Measurements from ENCODE around the gene GNL2.

Gene GNL2

DNA sequence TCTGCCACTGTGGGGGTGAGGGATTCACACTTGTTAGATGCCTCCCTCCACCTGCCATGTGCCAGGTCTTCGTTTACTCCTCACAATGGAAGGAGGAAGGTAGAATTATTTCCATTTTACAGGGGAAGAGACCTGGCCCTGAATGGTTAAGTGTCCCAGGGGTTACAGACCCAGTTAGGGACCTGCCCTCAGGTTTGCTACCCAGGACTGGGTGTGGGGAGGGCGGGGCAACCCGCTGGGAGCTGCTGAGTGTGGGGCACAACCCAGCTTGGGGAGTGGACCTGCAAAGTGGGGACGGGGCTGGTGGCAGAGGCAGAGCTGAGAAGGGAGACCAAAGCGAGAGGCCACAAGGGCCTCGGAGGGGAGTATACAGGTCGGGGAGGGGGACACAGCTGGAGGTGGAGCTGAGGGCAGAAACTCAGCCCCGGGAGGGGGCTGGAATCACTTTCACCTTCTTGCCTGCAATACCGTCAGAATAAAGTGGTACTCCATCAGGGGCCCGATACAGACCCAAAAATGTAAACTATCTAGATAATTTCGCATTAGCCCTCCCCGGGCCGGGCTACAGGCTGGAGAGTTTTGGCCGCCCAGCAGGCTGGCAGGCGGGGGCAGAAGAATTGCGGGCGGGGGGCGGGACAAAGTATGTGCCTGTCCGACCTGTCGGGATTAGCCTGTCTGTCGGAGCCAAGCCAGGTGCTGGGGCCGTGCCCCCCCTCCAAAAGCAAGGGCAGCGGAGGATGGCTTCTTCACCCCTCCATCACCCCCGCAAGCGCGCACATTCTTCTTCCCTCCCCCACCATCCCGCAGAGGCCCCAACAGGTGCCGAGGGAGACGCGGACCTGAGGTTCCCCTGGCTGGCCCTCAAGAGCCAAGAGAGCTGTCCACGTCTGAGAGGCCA lies 37.6 kb upstream of the GNL2 start:
- Histone ChIP-seq H3K4me3 (peak overlapping the region; percentile 67), H3K27ac (no peak overlapping the region)
- TF ChIP-seq, protein P1, sequence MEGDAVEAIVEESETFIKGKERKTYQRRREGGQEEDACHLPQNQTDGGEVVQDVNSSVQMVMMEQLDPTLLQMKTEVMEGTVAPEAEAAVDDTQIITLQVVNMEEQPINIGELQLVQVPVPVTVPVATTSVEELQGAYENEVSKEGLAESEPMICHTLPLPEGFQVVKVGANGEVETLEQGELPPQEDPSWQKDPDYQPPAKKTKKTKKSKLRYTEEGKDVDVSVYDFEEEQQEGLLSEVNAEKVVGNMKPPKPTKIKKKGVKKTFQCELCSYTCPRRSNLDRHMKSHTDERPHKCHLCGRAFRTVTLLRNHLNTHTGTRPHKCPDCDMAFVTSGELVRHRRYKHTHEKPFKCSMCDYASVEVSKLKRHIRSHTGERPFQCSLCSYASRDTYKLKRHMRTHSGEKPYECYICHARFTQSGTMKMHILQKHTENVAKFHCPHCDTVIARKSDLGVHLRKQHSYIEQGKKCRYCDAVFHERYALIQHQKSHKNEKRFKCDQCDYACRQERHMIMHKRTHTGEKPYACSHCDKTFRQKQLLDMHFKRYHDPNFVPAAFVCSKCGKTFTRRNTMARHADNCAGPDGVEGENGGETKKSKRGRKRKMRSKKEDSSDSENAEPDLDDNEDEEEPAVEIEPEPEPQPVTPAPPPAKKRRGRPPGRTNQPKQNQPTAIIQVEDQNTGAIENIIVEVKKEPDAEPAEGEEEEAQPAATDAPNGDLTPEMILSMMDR (IDR thresholded peaks at IDR 0.05), result no peak
- no peak for DNase-seq (ENCODE audit: low spot score)

DNA sequence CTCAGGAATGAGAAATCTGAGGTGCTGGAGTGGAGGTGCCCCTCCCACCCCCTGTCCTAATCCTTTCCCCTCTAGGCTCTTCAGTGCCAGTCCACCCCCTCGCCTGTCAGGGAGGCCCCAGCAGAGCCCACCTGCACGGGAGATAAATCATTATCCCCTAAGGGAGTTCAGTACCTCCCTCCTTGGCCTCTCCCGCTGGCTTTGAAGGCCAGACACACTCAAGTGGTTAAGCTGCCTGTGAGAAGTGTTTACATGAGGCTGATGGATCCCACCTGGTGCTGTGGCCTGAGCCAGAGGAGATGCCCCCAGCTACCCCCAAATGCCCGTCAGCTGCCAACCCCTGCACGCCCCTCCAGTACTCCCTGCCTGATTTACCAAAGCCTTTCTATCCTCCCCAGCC lies 35.3 kb upstream of the GNL2 start:
- Histone ChIP-seq H3K27ac (no peak overlapping the region), H3K4me3 (no peak overlapping the region)
- DNase-seq (ENCODE audit: low spot score), result no peak
- TF ChIP-seq, protein P1 (IDR thresholded peaks at IDR 0.05), result no peak

DNA sequence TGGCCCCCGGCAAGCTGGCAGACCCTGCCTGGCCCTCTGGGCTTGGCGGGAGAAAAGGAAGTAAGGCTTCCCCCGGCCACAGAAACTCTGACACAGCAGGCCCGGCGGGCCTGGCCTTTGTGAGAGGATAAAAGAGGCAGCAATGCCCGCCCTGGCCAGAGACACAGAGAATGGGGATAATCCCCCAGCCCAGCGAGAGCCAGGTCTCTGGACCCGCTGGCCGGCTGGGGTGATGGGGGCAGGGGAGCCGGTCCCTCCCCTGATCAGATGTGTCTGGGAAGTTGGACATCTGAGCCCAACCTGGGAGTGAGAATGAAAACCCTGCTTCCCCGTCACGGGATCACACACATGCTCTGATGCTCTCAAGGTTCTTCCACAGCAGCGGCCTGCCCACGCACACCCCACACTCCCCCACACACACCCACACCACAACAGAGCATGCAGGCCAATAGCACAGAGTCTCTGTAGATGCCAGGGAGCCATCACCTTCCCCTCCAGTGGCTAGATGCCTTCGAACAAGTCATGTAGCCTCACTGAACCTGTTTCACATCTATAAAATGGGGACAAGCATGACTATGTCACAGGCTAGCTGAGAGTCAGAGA lies 34.8 kb upstream of the GNL2 start:
- TF ChIP-seq, protein P1 (IDR thresholded peaks at IDR 0.05), result no peak
- no peak overlapping the region for H3K4me3 ChIP-seq
- H3K27ac ChIP-seq, result no peak overlapping the region
- no peak for DNase-seq (ENCODE audit: low spot score)

DNA sequence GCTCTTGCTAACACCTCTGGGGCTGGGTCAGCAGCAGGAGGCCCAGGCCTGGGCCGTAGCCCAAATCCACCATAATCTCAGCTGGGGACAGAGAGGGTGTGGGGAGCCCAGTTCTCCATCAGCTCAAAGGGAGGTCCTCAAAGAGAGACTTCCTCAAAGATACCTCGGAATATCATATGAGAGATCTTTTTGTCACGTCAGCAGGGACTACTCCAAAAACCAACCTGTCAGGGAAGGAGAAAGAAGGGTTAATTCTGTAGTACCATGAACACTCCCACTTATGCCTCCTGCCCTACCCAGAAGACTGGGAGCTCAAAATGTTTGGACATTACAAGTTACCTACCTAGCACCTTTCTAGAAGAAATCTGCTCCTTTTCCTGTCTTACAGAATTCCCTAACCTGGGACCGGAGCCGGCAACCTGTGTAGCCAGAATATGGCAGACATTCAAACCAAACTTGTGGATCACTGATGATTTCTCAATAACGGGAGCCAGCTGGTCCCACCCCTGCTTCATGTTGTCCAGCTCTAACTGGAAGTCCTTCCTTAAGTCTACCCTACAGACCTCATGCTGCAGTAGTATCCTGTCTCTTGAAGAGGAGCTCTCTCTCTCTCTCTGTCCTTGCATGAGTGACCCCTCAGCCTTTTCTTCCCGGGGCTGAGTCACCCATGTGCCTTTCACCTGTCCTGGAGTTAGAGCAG lies 34.1 kb upstream of the GNL2 start:
- Histone ChIP-seq H3K27ac (no peak overlapping the region), H3K4me3 (no peak overlapping the region)
- no peak for DNase-seq (ENCODE audit: low spot score)
- TF ChIP-seq, protein P1 (IDR thresholded peaks at IDR 0.05), result no peak

DNA sequence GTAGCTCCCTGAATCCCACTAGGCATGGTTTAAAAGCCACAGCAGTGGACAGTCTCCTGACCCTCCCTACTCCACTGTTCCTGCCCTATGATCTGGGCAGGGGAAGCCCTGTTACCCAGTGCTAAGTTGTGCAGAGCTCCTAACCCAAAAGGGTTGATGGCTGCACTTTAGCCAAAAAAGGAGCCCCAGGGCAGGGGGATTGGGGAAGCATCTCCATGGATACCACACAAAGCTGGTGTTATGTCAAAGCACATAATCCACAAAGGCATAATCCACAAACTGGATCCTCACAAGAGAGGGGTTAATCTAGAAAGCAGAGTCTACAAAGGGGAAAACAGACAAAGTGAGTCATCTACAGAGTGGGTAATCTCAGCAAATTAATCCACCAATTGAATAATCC lies 33.3 kb upstream of the GNL2 start:
- Histone ChIP-seq H3K4me3 (no peak overlapping the region), H3K27ac (no peak overlapping the region)
- no peak for DNase-seq (ENCODE audit: low spot score)
- TF ChIP-seq, protein P1 (IDR thresholded peaks at IDR 0.05), result no peak

DNA sequence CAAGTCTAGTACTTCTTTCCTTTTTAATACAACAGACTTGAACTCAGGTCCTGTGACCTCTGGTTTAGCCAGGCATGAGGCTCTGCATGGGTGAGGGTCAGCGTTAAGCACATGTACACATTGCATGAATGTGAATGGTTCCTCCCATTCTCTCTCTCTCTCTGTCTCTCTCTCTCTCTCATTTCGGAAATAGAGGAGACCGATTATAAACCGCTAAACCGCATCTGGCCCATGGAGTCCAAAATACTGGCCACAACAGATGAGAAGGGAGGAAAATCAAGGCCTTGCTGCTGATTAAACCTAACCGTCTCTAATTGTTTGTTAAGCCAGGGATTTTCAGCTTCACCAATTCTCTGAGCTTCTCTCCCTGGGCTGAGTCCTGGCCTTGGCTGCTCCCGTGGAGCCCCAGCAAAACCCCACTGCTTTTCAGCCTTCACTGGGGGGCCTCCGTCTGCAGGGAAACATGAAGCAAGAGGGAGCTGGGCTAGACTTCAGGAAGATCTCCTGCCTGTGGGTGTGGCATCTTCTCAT lies 32.4 kb upstream of the GNL2 start:
- no peak overlapping the region for H3K27ac ChIP-seq
- DNase-seq (ENCODE audit: low spot score), result no peak
- H3K4me3 ChIP-seq, result no peak overlapping the region
- TF ChIP-seq, protein P1 (IDR thresholded peaks at IDR 0.05), result no peak
